C4-2B (cell line): ENCODE measurements around the gene DAP.
A peak's percentile ranks its signal among the peaks of the same experiment; 100 is the strongest.

Experiments
- H3K27ac ChIP-seq: fragments of 450-650 bp; 2 replicates; pipeline ENCODE4 v1.5.1; 2017
- CTCF ChIP-seq: fragments of 450-650 bp; conservative IDR thresholded peaks from 2 replicates; pipeline ENCODE4 v1.5.1; 2017; ENCODE audit warnings: mild to moderate bottlenecking
- ZFX ChIP-seq: fragments of 450-650 bp; IDR thresholded peaks from 2 replicates; pipeline ENCODE4 v1.6.1; 2017

Gene DAP

GRCh38 chr5:10695055-10695649, 65.9 kb downstream of the DAP start:
- H3K27ac ChIP-seq: no peak overlapping the region
- TF ChIP-seq CTCF (peak; percentile 97), ZFX (no peak)

- H3K27ac ChIP-seq: no peak overlapping the region
- TF ChIP-seq ZFX (no peak), CTCF (no peak)
Measured at GRCh38 chr5:10691826-10692785, 68.9 kb downstream of the DAP start.

- no peak overlapping the region for H3K27ac ChIP-seq
- TF ChIP-seq CTCF (no peak), ZFX (no peak)
Measured at GRCh38 chr5:10690460-10691440, 70.3 kb downstream of the DAP start.

DNA sequence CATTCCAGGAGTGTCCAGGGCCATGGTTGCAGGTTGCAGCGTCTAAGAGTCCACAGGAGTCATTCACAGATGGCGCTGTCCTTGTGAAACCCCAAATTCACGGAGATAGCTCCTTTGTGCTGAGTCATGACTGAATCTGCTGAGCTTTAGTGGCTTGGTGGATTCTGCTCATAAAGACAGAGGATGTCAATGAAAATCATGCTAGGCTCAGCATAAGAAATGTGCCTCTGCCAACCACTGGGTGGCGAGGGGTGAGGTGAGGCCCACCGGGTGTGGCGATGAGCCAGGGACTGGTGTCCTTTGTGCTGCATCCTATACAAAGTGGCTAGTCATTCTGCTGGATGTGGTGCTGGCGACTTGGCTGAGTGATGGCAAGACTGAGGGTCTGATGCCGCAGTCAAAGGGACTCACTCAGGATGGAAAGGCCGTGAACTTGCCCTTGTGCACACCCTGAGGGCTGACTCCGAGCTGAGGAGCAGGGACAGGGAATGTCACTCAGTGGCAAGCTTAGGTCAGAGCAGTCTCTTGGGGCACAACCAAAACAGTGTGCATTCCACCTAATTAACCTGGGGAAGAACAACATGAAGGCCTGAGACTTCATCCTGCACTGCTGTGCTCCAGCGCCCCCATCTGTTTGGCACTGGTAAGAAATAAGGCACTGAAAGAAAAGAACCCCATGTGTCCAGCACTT, 71.5 kb downstream of the DAP start:
- no peak overlapping the region; the same call in 1 of the 2 replicates for H3K27ac ChIP-seq
- peak; percentile 46 for TF ChIP-seq CTCF
- TF ChIP-seq ZFX: no peak

- TF ChIP-seq CTCF: no peak
- no peak for TF ChIP-seq ZFX
- H3K27ac ChIP-seq: no peak overlapping the region
Measured at GRCh38 chr5:10688651-10689171, 72.3 kb downstream of the DAP start.

DNA sequence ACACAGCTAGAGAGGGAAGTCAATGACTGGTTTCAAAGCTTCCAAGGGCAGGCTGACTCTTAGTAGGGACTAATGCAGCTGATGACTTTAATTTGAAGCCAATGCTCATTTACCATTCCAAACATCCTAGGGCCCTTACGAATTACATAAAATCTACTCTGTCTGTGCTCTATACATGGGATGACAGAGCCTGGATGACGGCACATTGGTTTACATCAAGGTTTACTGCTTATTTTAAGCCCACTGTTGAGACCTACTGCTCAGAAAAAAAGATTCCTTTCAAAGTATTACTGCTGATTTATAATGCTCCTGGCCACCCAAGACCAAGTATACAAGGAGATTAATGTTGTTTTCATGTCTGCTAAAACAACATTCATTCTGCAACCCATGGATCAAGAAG, 74.1 kb downstream of the DAP start:
- H3K27ac ChIP-seq: no peak overlapping the region
- no peak for TF ChIP-seq CTCF
- no peak for TF ChIP-seq ZFX
